Stimulated activated CD4-positive, alpha-beta T cell treated with anti-CD3 and anti-CD28 coated beads, Interleukin-12 subunit alpha, Interleukin-12 subunit beta, amount 100 ng/mL, for 48 hours (primary cell): Measurements from ENCODE around the gene MCTP1.
"Not testable (repeated sequence)": the region's sequence is repeated elsewhere in the genome, so short reads cannot be mapped to it uniquely, and the experiment has no call there.

ENCODE experiments used
- DNase-seq, 3 donors: peaks; one replicate each; pipeline ENCODE4 v3.0.0-alpha.2; 2020; ENCODE audit warnings: low read depth in 2 of 3, low spot score in 1 of 3

Gene MCTP1

GRCh38 chr5:95184924-95185323, 100.0 kb downstream of the MCTP1 start:
- no peak for DNase-seq

GRCh38 chr5:95181644-95182043, 103.2 kb downstream of the MCTP1 start:
- DNase-seq: no peak

DNA sequence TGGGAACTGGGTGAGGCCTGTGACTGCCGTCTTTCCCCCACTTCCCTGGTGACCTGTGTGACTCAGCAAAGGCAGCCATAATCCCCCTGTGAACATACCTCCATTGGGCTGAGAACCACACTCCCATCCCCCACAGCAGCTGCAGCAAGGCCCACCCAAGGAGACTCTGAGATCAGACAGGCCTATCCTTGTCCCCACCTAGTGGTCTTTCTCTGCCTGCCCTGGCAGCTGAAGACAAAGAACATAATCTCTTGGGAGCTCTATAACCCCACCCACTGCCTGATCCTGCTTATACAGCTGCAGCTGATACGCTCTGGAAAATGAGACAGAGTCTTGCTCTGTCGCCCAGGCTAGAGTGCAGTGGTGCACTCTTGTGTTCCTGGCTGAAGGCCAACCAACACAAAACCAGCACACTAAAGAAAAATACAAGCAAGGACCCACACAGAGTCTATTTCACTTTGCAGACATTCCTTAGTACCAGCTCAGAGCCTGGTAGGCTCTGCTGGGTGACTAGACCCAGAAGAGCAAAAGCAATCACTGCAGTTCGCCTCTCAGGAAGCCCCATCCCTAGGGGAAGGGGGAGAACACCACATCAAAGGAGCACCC, 106.7 kb downstream of the MCTP1 start:
- no peak for DNase-seq

- DNase-seq: no peak
Measured at GRCh38 chr5:95177456-95177855, 107.4 kb downstream of the MCTP1 start.

- no peak for DNase-seq
Measured at GRCh38 chr5:95175106-95175505, 109.8 kb downstream of the MCTP1 start.

DNA sequence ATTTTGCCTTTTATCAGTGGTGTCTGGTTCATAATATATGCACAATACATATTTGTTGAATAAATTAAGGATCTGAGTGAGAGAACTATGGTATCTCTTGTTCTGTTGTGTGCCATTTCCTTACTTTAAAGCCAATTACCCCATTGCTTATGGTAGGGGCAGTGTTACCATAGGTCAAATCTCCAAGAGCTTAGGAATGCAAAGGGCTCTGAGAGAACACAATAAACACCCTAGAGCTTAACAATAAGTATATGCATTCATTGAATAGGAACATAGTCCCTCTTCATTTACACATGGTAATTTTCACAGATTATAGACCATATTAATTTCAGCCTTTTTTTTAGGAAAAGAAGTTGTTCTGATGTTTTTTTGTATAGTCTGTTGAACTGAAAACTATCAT, 112.2 kb downstream of the MCTP1 start:
- DNase-seq: no peak

- DNase-seq: no peak
Measured at GRCh38 chr5:95164861-95165260, 120.0 kb downstream of the MCTP1 start.

GRCh38 chr5:95163079-95163478, 121.8 kb downstream of the MCTP1 start:
- no peak for DNase-seq

- DNase-seq: no peak
Measured at GRCh38 chr5:95162231-95162992, 122.5 kb downstream of the MCTP1 start.

DNA sequence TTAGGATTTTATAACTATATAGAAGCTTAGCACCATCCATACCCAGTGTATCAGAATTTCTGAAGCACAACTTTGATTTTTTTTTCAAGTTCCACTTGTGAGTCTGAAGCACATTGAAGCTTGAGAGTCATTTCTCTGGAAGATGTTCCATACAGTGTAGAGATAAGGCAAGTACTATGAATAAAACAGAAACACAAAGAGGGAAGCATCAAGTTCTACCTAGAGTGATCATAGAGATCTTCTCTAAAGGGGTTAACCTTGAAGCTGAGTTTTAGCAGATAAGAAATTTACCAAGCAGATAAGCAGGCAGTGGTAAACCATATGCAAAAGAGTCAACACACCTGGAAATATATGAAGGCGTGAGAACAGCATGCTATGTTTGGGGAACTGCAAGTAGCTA, 125.3 kb downstream of the MCTP1 start:
- DNase-seq: no peak

GRCh38 chr5:95155888-95156287, 129.0 kb downstream of the MCTP1 start:
- no peak for DNase-seq

- no peak for DNase-seq
Measured at GRCh38 chr5:95153511-95153910, 131.4 kb downstream of the MCTP1 start.

DNA sequence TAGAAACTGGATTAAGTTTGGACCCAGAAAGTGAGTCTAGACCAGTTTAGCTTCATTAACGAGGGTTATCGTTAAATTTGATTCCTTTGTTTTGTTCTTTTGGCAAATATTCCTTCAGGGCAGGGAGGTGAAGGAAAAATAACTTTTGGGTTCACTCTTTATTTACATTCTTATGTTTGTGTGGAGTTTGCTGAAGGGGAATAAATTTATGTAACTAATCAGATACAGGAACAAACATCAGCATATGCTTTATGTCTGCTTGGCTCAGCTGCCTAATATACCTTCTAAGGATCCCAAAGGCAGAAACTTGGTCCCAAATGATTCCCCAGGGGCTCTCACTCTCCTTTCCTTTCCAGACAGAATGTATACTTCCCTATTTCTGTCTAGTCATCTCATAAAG, 132.4 kb downstream of the MCTP1 start:
- no peak for DNase-seq

DNA sequence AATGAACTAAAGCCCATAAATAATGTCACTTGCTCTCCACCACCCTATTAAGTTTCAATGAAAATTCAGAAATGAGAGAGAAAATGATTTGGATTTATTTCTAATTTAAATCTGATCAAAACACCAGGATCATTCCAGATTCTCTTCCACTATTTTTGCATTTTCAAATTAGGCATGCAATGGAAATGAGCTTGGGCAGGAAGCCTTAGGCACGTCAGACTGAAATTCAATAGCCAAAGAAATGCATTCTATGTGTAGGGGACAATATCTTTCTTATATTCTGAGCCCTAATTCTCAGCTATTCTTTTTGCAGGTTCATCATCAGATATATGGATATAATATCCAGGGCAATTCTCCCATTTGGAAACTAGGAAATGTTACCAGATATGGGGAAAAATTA, 132.8 kb downstream of the MCTP1 start:
- no peak for DNase-seq

DNA sequence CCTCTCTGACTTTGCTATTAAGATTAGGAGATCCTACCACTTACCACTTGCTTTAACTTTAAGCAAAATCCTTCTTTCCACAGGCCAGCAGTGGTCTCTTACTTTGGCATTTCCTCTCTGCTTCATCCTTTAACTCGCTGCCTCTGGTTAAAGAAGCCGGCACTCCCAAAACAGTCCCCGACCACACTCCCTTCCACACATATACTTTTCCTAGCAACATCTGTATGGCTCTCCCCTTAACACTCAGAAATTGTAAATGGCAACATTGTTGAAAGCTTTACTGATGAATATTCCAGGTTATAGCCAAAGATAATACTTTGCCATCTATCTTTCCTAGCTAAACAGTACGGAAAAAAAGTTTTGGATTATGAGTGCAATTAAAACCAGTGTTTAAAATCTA, 133.2 kb downstream of the MCTP1 start:
- no peak for DNase-seq

DNA sequence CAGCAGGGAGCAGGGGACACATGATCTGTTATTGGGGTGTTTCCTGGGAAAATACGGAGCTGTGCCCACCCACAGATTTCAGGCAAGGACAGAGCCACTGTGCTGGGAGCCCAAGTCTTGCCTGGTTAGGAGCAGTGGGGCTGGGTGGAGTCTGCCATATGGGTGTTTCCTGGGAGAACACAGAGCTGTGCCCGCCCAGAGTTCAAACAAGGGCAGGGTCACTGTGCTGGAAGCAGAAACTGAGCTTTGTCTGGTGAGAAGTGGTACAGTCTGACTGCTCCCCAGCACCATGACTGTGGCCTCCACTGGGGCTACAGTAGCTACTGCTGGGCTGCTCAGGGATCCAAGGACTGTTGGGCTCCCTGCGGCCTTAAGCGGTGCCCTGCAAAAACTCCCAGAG, 135.5 kb downstream of the MCTP1 start:
- DNase-seq: no peak

DNA sequence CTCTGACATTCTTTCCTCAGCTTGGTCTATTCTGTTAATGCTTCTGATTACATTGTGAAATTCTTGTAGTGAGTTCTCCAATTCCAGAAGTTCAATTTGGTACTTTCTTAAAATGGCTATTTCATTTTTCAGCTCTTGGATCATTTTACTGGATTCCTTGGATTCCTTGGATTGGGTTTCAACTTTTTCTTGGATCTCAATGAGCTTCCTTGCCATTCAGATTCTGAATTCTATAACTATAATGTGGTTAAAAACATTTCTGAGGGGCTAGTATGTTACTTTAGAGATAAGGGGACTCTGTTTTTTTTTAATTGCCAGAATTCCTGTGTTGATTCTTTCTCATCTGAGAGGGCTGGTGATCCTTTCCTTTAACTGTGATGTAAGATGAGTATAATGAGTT, 136.4 kb downstream of the MCTP1 start:
- DNase-seq: no peak

- DNase-seq: not testable (repeated sequence)
Measured at GRCh38 chr5:95143858-95144257, 141.0 kb downstream of the MCTP1 start.

DNA sequence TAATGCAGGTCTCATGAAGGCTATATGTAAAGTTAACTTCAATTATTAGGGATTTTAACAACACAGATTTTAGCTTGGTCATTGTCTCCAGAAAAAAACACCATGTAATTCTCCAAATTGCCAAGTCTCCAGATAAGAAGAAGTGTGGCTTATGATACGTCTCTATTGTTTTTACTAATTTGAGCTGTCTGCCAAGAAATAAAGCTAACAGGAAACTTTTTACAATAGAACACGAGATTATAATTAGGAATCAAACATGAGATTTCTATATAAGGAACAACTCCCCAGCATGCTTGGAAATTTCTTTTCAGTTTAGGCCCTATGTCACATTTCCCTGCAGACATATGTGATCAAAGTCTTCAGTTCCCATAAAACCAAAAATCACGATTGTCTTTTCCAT, 142.7 kb downstream of the MCTP1 start:
- DNase-seq: no peak

- DNase-seq: no peak
Measured at GRCh38 chr5:95141141-95141540, 143.8 kb downstream of the MCTP1 start.

- DNase-seq: no peak
Measured at GRCh38 chr5:95134326-95134725, 150.6 kb downstream of the MCTP1 start.

DNA sequence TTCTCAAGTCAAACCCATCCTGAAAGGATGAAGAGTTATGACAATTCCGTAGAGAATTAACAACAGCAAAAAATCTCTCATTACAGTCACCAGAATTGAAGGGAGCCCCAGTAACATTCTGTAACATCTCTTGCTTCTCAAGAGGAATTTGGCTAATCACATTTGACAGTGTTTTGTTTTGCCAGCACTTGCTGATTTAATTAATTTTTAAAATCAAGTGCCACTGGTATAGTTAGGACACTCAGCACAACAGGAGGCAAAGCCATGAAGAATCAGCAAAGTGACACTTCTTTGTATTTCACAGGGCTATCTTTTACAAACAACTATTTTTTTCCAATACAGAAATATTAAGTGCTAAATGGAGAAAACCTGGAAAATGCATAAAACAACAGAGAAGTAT, 152.8 kb downstream of the MCTP1 start:
- DNase-seq: no peak

DNA sequence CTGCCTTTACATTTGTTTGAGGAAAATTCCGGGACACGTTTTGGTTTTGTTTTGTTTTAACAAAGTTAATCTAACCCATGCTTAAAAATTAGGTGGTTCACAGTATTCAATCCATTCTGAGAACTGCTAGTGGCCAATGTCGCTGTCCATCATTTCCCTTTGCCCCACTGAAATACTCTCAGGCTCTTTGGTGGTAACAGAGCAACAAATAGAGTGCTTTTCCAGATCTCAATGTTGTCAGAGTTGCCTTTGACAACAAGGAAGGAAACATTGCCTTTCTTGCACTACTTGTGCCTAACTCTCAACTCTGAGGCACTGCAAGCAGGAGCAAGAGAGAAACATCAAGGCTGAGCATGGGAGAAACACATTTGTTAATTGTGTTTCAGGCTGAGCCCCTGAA, 154.0 kb downstream of the MCTP1 start:
- DNase-seq: no peak
